GOT3 (cell line): ENCODE data around the gene MCC.

Source experiments
- DNase-seq: peaks from one replicate; lab custom pipeline; 2025; ENCODE audit warnings: mixed read lengths; lab: John Stamatoyannopoulos, UW

MCC gene

GRCh38 chr5:113245427-113246225, 242.6 kb downstream of the MCC start:
- DNase-seq: no peak

- DNase-seq: no peak
Measured at GRCh38 chr5:113244966-113245365, 243.3 kb downstream of the MCC start.

GRCh38 chr5:113243349-113243664, 244.9 kb downstream of the MCC start:
- no peak for DNase-seq

- no peak for DNase-seq
Measured at GRCh38 chr5:113242481-113243348, 245.5 kb downstream of the MCC start.

- no peak for DNase-seq
Measured at GRCh38 chr5:113240951-113241726, 247.1 kb downstream of the MCC start.

GRCh38 chr5:113240032-113240431, 248.2 kb downstream of the MCC start:
- no peak for DNase-seq

- DNase-seq: no peak
Measured at GRCh38 chr5:113237893-113238292, 250.4 kb downstream of the MCC start.

- no peak for DNase-seq
Measured at GRCh38 chr5:113236536-113237288, 251.5 kb downstream of the MCC start.

- DNase-seq: no peak
Measured at GRCh38 chr5:113235884-113236283, 252.4 kb downstream of the MCC start.

GRCh38 chr5:113234546-113234945, 253.7 kb downstream of the MCC start:
- no peak for DNase-seq

GRCh38 chr5:113233606-113234005, 254.6 kb downstream of the MCC start:
- no peak for DNase-seq

- no peak for DNase-seq
Measured at GRCh38 chr5:113232667-113233066, 255.6 kb downstream of the MCC start.

GRCh38 chr5:113232221-113232620, 256.0 kb downstream of the MCC start:
- no peak for DNase-seq

GRCh38 chr5:113231653-113232000, 256.6 kb downstream of the MCC start:
- DNase-seq: no peak

- DNase-seq: no peak
Measured at GRCh38 chr5:113230711-113231652, 257.3 kb downstream of the MCC start.

GRCh38 chr5:113227798-113228197, 260.5 kb downstream of the MCC start:
- DNase-seq: no peak

GRCh38 chr5:113226116-113226736, 262.0 kb downstream of the MCC start:
- no peak for DNase-seq

- no peak for DNase-seq
Measured at GRCh38 chr5:113225259-113225658, 263.0 kb downstream of the MCC start.

- no peak for DNase-seq
Measured at GRCh38 chr5:113224605-113225065, 263.6 kb downstream of the MCC start.
